ENCODE data around the gene RBM33. TPM values are rescaled to one million over a fixed set of nuclear protein-coding genes. Genes with fewer than 3 reads are reported as not detected.
A peak's percentile ranks its signal among the peaks of the same experiment; 100 is the strongest.

RBM33 gene
- total and polyA plus RNA-seq, 9 of the 15 experiments (the other 6 are each of a cell fraction or from before 2014, with no cell fraction given) = 4.4 to 80.7 (median 27.3) TPM

DNA sequence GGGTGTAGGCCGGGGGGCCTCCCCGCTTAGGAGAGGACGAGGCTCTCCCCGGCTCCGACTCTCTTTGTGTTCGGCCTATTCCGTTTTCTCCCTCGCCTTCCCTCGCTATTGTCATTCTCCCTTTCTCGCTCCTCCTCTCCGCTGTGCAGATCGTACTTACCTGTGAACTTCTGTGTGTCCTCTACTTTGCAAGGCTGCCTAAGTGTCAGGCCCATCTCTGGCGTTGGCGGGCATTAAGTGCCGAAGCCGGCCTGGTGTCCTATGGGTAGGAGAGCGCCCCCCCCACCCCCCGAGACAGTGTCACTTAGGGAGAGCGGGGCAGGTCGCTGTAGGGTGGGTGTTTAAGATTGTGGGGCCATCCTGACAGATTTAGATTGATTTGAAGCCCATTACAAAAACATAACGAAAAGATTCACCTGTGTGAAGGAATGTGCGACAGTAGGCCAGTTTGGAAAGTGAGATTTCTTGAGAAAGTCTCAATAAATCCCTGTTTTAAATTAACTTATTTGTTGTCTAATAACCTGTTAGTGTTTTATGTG is 579 bp downstream of the RBM33 start (continued):
- TF ChIP-seq ESRRB (CRISPR knock-in tag; IDR thresholded peaks at IDR 0.05; ENCODE audit: borderline replicate concordance) = no peak
- TF ChIP-seq, protein P1, sequence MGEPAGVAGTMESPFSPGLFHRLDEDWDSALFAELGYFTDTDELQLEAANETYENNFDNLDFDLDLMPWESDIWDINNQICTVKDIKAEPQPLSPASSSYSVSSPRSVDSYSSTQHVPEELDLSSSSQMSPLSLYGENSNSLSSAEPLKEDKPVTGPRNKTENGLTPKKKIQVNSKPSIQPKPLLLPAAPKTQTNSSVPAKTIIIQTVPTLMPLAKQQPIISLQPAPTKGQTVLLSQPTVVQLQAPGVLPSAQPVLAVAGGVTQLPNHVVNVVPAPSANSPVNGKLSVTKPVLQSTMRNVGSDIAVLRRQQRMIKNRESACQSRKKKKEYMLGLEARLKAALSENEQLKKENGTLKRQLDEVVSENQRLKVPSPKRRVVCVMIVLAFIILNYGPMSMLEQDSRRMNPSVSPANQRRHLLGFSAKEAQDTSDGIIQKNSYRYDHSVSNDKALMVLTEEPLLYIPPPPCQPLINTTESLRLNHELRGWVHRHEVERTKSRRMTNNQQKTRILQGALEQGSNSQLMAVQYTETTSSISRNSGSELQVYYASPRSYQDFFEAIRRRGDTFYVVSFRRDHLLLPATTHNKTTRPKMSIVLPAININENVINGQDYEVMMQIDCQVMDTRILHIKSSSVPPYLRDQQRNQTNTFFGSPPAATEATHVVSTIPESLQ (CRISPR knock-in tag; IDR thresholded peaks at IDR 0.05) = peak; percentile 85; the same call in 1 of the 2 replicates
- TF ChIP-seq, protein P2, sequence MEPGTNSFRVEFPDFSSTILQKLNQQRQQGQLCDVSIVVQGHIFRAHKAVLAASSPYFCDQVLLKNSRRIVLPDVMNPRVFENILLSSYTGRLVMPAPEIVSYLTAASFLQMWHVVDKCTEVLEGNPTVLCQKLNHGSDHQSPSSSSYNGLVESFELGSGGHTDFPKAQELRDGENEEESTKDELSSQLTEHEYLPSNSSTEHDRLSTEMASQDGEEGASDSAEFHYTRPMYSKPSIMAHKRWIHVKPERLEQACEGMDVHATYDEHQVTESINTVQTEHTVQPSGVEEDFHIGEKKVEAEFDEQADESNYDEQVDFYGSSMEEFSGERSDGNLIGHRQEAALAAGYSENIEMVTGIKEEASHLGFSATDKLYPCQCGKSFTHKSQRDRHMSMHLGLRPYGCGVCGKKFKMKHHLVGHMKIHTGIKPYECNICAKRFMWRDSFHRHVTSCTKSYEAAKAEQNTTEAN (CRISPR knock-in tag; IDR thresholded peaks at IDR 0.05) = no peak
- TF ChIP-seq SREBF1 (IDR thresholded peaks at IDR 0.05; ENCODE audit: borderline replicate concordance, low read depth, low read length) = no peak
- TF ChIP-seq, protein P3, sequence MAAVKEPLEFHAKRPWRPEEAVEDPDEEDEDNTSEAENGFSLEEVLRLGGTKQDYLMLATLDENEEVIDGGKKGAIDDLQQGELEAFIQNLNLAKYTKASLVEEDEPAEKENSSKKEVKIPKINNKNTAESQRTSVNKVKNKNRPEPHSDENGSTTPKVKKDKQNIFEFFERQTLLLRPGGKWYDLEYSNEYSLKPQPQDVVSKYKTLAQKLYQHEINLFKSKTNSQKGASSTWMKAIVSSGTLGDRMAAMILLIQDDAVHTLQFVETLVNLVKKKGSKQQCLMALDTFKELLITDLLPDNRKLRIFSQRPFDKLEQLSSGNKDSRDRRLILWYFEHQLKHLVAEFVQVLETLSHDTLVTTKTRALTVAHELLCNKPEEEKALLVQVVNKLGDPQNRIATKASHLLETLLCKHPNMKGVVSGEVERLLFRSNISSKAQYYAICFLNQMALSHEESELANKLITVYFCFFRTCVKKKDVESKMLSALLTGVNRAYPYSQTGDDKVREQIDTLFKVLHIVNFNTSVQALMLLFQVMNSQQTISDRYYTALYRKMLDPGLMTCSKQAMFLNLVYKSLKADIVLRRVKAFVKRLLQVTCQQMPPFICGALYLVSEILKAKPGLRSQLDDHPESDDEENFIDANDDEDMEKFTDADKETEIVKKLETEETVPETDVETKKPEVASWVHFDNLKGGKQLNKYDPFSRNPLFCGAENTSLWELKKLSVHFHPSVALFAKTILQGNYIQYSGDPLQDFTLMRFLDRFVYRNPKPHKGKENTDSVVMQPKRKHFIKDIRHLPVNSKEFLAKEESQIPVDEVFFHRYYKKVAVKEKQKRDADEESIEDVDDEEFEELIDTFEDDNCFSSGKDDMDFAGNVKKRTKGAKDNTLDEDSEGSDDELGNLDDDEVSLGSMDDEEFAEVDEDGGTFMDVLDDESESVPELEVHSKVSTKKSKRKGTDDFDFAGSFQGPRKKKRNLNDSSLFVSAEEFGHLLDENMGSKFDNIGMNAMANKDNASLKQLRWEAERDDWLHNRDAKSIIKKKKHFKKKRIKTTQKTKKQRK (IDR thresholded peaks at IDR 0.05; ENCODE audit: borderline replicate concordance, low read depth, low read length) = no peak
- peak; percentile 90 for TF ChIP-seq NR1H2 (CRISPR knock-in tag; IDR thresholded peaks at IDR 0.05)
- TF ChIP-seq HSF4 (CRISPR knock-in tag; IDR thresholded peaks at IDR 0.05; ENCODE audit: borderline replicate concordance) = no peak
- TF ChIP-seq, protein P4, sequence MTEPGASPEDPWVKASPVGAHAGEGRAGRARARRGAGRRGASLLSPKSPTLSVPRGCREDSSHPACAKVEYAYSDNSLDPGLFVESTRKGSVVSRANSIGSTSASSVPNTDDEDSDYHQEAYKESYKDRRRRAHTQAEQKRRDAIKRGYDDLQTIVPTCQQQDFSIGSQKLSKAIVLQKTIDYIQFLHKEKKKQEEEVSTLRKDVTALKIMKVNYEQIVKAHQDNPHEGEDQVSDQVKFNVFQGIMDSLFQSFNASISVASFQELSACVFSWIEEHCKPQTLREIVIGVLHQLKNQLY (CRISPR knock-in tag; conservative IDR thresholded peaks at IDR 0.05) = no peak
- TF ChIP-seq STAG1 (CRISPR knock-in tag; IDR thresholded peaks at IDR 0.05; ENCODE audit: borderline replicate concordance) = no peak
- 0 out of 2 replicates have a peak, but pooled peaks have one; percentile 2 for TF ChIP-seq ZNF830 (CRISPR knock-in tag; IDR thresholded peaks at IDR 0.05)
- no peak for TF ChIP-seq KHSRP (IDR thresholded peaks at IDR 0.05)
- TF ChIP-seq SPI1 (IDR thresholded peaks at IDR 0.05; ENCODE audit: borderline replicate concordance, low read depth, low read length) = no peak
- TF ChIP-seq HCFC1 (IDR thresholded peaks at IDR 0.05; ENCODE audit: low read depth, low read length) = 0 out of 2 replicates have a peak, but pooled peaks have one; percentile 13
- no peak for TF ChIP-seq ZNF121 (CRISPR knock-in tag; conservative IDR thresholded peaks at IDR 0.05)
- TF ChIP-seq, protein P5, sequence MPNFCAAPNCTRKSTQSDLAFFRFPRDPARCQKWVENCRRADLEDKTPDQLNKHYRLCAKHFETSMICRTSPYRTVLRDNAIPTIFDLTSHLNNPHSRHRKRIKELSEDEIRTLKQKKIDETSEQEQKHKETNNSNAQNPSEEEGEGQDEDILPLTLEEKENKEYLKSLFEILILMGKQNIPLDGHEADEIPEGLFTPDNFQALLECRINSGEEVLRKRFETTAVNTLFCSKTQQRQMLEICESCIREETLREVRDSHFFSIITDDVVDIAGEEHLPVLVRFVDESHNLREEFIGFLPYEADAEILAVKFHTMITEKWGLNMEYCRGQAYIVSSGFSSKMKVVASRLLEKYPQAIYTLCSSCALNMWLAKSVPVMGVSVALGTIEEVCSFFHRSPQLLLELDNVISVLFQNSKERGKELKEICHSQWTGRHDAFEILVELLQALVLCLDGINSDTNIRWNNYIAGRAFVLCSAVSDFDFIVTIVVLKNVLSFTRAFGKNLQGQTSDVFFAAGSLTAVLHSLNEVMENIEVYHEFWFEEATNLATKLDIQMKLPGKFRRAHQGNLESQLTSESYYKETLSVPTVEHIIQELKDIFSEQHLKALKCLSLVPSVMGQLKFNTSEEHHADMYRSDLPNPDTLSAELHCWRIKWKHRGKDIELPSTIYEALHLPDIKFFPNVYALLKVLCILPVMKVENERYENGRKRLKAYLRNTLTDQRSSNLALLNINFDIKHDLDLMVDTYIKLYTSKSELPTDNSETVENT (CRISPR knock-in tag; IDR thresholded peaks at IDR 0.05) = no peak

Measured in K562 (cell line).